Stimulated activated CD4-positive, alpha-beta T cell treated with anti-CD3 and anti-CD28 coated beads, Interleukin-12 subunit alpha, Interleukin-12 subunit beta, amount 100 ng/mL, for 48 hours (primary cell): ENCODE data around the gene MCC.

ENCODE experiments used
- DNase-seq, 3 donors: peaks; one replicate each; pipeline ENCODE4 v3.0.0-alpha.2; 2020; ENCODE audit warnings: low read depth in 2 of 3, low spot score in 1 of 3

Gene MCC

GRCh38 chr5:113487781-113488644 lies at the start of gene MCC:
TSS of gene MCC (minus strand) at chr5:113488453.
- DNase-seq: peak in 2 of 3 donors; percentile 1 to 39

GRCh38 chr5:113531481-113532159 lies 43.4 kb upstream of the MCC start:
- DNase-seq: no peak

- DNase-seq: no peak
Measured at GRCh38 chr5:113527746-113528145, 39.5 kb upstream of the MCC start.

- DNase-seq: no peak
Measured at GRCh38 chr5:113526421-113526820, 38.2 kb upstream of the MCC start.

GRCh38 chr5:113524927-113525326 lies 36.7 kb upstream of the MCC start:
- no peak for DNase-seq

GRCh38 chr5:113523168-113523567 lies 34.9 kb upstream of the MCC start:
- no peak for DNase-seq

- no peak for DNase-seq
Measured at GRCh38 chr5:113520899-113521298, 32.6 kb upstream of the MCC start.

- peak in 2 of 3 donors; percentile 5 to 29 for DNase-seq
Measured at GRCh38 chr5:113520429-113520828, 32.2 kb upstream of the MCC start.

- no peak for DNase-seq
Measured at GRCh38 chr5:113519412-113519811, 31.2 kb upstream of the MCC start.

- DNase-seq: no peak
Measured at GRCh38 chr5:113518884-113519283, 30.6 kb upstream of the MCC start.

GRCh38 chr5:113514289-113514635 lies 26.0 kb upstream of the MCC start:
- DNase-seq: no peak

GRCh38 chr5:113513384-113514288 lies 25.4 kb upstream of the MCC start, which contains the start of gene YTHDC2:
TSS of gene YTHDC2 (plus strand) at chr5:113513694. CDS start at chr5:113513896, 202 bp downstream.
- DNase-seq: peak; percentile 81 to 83 (median 82)

- DNase-seq: no peak
Measured at GRCh38 chr5:113512341-113512740, 24.1 kb upstream of the MCC start.

- no peak for DNase-seq
Measured at GRCh38 chr5:113510836-113511451, 22.7 kb upstream of the MCC start.

- no peak for DNase-seq
Measured at GRCh38 chr5:113508756-113509155, 20.5 kb upstream of the MCC start.

GRCh38 chr5:113507601-113508000 lies 19.3 kb upstream of the MCC start:
- DNase-seq: no peak

- DNase-seq: no peak
Measured at GRCh38 chr5:113505181-113505580, 16.9 kb upstream of the MCC start.

- DNase-seq: no peak
Measured at GRCh38 chr5:113503146-113503545, 14.9 kb upstream of the MCC start.

- DNase-seq: no peak
Measured at GRCh38 chr5:113502073-113502472, 13.8 kb upstream of the MCC start.

GRCh38 chr5:113495422-113495841 lies 7.2 kb upstream of the MCC start:
- no peak for DNase-seq

- no peak for DNase-seq
Measured at GRCh38 chr5:113493446-113493845, 5.2 kb upstream of the MCC start.
